HG03097 (cell line): ENCODE measurements around the gene BRSK2.

ENCODE experiments used
- ATAC-seq: cut with Tn5 transposase; IDR thresholded peaks from one replicate; pipeline ENCODE4 v1.9.1; 2021; ENCODE audit not compliant: unreplicated experiment, low FRiP score

BRSK2 gene

GRCh38 chr11:1394936-1395772 lies 5.4 kb downstream of the BRSK2 start:
- no peak for ATAC-seq

GRCh38 chr11:1395773-1396374 lies 6.1 kb downstream of the BRSK2 start:
- ATAC-seq, result no peak

GRCh38 chr11:1396375-1396841 lies 6.7 kb downstream of the BRSK2 start:
- no peak for ATAC-seq

GRCh38 chr11:1397146-1397861 lies 7.6 kb downstream of the BRSK2 start:
- no peak for ATAC-seq

- no peak for ATAC-seq
These were observed 8.3 kb downstream of the BRSK2 start for GRCh38 chr11:1397862-1398527.

GRCh38 chr11:1398528-1399235 lies 8.9 kb downstream of the BRSK2 start:
- no peak for ATAC-seq

- no peak for ATAC-seq
These were observed 9.9 kb downstream of the BRSK2 start for GRCh38 chr11:1399386-1400316.

GRCh38 chr11:1400317-1401170 lies 10.8 kb downstream of the BRSK2 start:
- no peak for ATAC-seq

GRCh38 chr11:1401171-1401445 lies 11.4 kb downstream of the BRSK2 start:
- ATAC-seq, result no peak

GRCh38 chr11:1401656-1402221 lies 12.0 kb downstream of the BRSK2 start:
- ATAC-seq, result no peak

GRCh38 chr11:1402355-1403077 lies 12.8 kb downstream of the BRSK2 start:
- no peak for ATAC-seq

GRCh38 chr11:1403078-1403620 lies 13.4 kb downstream of the BRSK2 start:
- no peak for ATAC-seq

- no peak for ATAC-seq
These were observed 14.2 kb downstream of the BRSK2 start for GRCh38 chr11:1403721-1404460.

GRCh38 chr11:1404461-1405185 lies 14.9 kb downstream of the BRSK2 start:
- ATAC-seq, result no peak

- ATAC-seq, result no peak
These were observed 15.7 kb downstream of the BRSK2 start for GRCh38 chr11:1405186-1406020.
